ENCODE measurements around the gene PAM. TPM values are rescaled to one million over a fixed set of nuclear protein-coding genes. Genes with fewer than 3 reads are reported as not detected.

Gene PAM
- total and polyA plus RNA-seq, 7 donors = 14.3 to 261 (median 198) TPM

DNA sequence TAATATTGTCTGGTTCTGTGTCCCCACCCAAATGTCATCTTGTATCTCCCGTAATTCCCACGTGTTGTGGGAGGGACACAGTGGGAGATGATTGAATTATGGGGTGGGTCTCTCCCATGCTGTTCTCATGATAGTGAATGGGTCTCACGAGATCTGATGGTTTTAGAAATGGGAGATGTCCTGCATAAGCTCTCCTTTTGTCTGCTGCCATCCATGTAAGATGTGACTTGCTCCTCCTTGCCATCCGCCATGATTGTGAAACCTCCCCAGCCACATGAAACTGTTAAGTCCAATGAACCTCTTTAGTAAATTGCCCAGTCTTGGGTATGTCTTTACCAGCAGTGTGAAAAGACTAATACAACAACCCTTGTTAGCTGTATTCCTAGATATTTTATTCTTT, 320.3 kb downstream of the PAM start:
- Histone ChIP-seq H3K9me3 (peaks cover 9 to 40% (median 23%) of the 10 kb centered on the region in 4 donors), H3K27me3 (no peaks in the 10 kb centered on the region), H3K4me3 (no peak overlapping the region), H3K4me1 (no peaks in the 10 kb centered on the region), H3K27ac (no peak overlapping the region), H3K36me3 (no peaks in the 10 kb centered on the region)
- no peak for TF ChIP-seq EP300 (IDR thresholded peaks at IDR 0.05)
- TF ChIP-seq, protein P1, sequence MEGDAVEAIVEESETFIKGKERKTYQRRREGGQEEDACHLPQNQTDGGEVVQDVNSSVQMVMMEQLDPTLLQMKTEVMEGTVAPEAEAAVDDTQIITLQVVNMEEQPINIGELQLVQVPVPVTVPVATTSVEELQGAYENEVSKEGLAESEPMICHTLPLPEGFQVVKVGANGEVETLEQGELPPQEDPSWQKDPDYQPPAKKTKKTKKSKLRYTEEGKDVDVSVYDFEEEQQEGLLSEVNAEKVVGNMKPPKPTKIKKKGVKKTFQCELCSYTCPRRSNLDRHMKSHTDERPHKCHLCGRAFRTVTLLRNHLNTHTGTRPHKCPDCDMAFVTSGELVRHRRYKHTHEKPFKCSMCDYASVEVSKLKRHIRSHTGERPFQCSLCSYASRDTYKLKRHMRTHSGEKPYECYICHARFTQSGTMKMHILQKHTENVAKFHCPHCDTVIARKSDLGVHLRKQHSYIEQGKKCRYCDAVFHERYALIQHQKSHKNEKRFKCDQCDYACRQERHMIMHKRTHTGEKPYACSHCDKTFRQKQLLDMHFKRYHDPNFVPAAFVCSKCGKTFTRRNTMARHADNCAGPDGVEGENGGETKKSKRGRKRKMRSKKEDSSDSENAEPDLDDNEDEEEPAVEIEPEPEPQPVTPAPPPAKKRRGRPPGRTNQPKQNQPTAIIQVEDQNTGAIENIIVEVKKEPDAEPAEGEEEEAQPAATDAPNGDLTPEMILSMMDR (IDR thresholded peaks at IDR 0.05) = no peak
- TF ChIP-seq POLR2AphosphoS5 (IDR thresholded peaks at IDR 0.05) = no peak
- no peak for TF ChIP-seq POLR2A (IDR thresholded peaks at IDR 0.05)
- DNase-seq = no peak
- WGBS, 2 donors = 88 to 95% methylated on average over 4 of the region's 4 CpGs
- intact Hi-C loops (cut with DNase I) = no loop called here
